ENCODE measurements around the gene LIMK1. TPM values are rescaled to one million over a fixed set of nuclear protein-coding genes. Genes with fewer than 3 reads are reported as not detected.

The LIMK1 gene
- total and polyA plus RNA-seq, 11 donors, result 6.3 to 23.2 (median 10.8) TPM

DNA sequence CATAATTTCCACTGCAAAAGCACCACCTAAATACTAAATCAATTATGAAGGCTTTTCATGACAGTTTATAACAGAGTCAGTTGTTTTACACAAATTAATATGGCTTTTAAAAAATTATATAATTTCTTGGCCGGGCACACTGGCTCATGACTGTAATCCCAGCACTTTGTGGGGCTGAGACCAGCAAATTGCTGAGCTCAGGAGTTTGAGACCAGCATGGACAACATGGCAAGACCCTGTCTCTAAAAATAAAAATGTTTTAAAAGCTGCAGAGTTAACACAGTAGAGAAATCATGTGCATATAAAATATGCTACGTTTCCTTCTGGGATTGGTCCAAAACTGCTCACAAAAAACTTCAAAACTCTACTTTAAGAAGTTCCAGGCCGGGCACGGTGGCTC is 46.9 kb downstream of the LIMK1 start:
- ATAC-seq (no peak), DNase-seq (no peak)
- Histone ChIP-seq H3K27ac (no peak overlapping the region), H3K9me3 (no peaks in the 10 kb centered on the region), H3K27me3 (no peaks in the 10 kb centered on the region), H3K36me3 (no peaks in the 10 kb centered on the region), H3K4me3 (no peak overlapping the region), H3K4me1 (peaks cover 0 to 10% (median 0%) of the 10 kb centered on the region in 12 donors)
- 72 to 79% (median 74%) methylated on average over 4 of the region's 4 CpGs for WGBS, 4 donors
- no peak for TF ChIP-seq POLR2A (IDR thresholded peaks at IDR 0.05)
- TF ChIP-seq, protein P1, sequence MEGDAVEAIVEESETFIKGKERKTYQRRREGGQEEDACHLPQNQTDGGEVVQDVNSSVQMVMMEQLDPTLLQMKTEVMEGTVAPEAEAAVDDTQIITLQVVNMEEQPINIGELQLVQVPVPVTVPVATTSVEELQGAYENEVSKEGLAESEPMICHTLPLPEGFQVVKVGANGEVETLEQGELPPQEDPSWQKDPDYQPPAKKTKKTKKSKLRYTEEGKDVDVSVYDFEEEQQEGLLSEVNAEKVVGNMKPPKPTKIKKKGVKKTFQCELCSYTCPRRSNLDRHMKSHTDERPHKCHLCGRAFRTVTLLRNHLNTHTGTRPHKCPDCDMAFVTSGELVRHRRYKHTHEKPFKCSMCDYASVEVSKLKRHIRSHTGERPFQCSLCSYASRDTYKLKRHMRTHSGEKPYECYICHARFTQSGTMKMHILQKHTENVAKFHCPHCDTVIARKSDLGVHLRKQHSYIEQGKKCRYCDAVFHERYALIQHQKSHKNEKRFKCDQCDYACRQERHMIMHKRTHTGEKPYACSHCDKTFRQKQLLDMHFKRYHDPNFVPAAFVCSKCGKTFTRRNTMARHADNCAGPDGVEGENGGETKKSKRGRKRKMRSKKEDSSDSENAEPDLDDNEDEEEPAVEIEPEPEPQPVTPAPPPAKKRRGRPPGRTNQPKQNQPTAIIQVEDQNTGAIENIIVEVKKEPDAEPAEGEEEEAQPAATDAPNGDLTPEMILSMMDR (IDR thresholded peaks at IDR 0.05), result no peak
- intact Hi-C loops (cut with DNase I), result no loop called here

DNA sequence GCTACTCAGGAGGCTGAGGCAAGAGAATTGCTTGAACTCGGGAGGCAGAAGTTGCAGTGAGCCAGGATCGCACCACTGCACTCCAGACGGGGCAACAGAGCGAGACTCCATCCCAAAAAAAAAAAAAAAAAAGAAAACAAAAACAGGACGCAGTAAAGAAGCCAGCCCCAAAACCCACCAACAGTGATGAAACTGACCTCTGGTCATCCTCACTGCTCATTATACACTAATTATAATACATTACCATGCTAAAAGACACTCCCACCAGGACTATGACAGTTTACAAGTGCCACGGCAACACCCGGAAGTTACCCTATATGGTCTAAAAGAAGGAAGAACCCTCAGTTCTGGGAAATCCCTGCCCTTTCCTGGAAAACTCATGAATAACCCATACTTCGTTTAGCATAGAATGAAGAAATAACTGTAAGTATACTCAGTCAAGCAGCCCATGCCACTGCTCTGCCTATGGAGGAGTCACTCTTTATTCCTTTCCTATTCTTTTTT is 50.6 kb downstream of the LIMK1 start:
- Histone ChIP-seq H3K27ac (no peak overlapping the region), H3K27me3 (no peaks in the 10 kb centered on the region), H3K36me3 (no peaks in the 10 kb centered on the region), H3K4me3 (no peak overlapping the region), H3K4me1 (peaks cover 0 to 10% (median 0%) of the 10 kb centered on the region in 12 donors), H3K9me3 (no peaks in the 10 kb centered on the region)
- intact Hi-C loops (cut with DNase I), result no loop called here
- no peak for TF ChIP-seq POLR2A (IDR thresholded peaks at IDR 0.05)
- TF ChIP-seq, protein P1 (IDR thresholded peaks at IDR 0.05), result no peak
- 68 to 74% (median 70%) methylated on average over 8 of the region's 8 CpGs for WGBS, 4 donors
- ATAC-seq (peak in 1 of 4 donors; percentile 41), DNase-seq (no peak)

GRCh38 chr7:74138334-74138867 is 54.8 kb downstream of the LIMK1 start:
- no peaks in the 10 kb centered on the region for H3K27me3 ChIP-seq
- intact Hi-C loops (cut with DNase I), result no loop called here
- H3K4me3 ChIP-seq, result no peak overlapping the region
- H3K27ac ChIP-seq, result no peak overlapping the region
- no peaks in the 10 kb centered on the region for H3K9me3 ChIP-seq
- DNase-seq (no peak), ATAC-seq (no peak)
- no peak for TF ChIP-seq POLR2A (IDR thresholded peaks at IDR 0.05)
- TF ChIP-seq, protein P1 (IDR thresholded peaks at IDR 0.05), result no peak
- 85 to 94% (median 92%) methylated on average over 12 of the region's 12 CpGs for WGBS, 4 donors
- no peaks in the 10 kb centered on the region for H3K36me3 ChIP-seq
- H3K4me1 ChIP-seq, result peaks cover 0 to 16% (median 0%) of the 10 kb centered on the region in 12 donors

- 83 to 85% (median 84%) methylated on average over 14 to 16 of the region's 16 CpGs for WGBS, 4 donors
- ATAC-seq (peak in 3 of 4 donors; percentile 29 to 73 (median 63)), DNase-seq (peak in 2 of 5 donors; percentile 33 to 50)
- H3K4me3 ChIP-seq, result no peak overlapping the region
- H3K4me1 ChIP-seq, result peaks cover 0 to 11% (median 0%) of the 10 kb centered on the region in 12 donors
- TF ChIP-seq, protein P1 (IDR thresholded peaks at IDR 0.05), result no peak
- TF ChIP-seq POLR2A (IDR thresholded peaks at IDR 0.05), result no peak
- H3K9me3 ChIP-seq, result no peaks in the 10 kb centered on the region
- no peak overlapping the region for H3K27ac ChIP-seq
- no peaks in the 10 kb centered on the region for H3K27me3 ChIP-seq
- intact Hi-C loops (cut with DNase I), result no loop called here
- no peaks in the 10 kb centered on the region for H3K36me3 ChIP-seq
These were observed 55.6 kb downstream of the LIMK1 start for GRCh38 chr7:74138945-74139843.
